ENCODE results near the gene PMPCB. TPM values are rescaled to one million over a fixed set of nuclear protein-coding genes. Genes with fewer than 3 reads are reported as not detected.

PMPCB gene
- total RNA-seq, 1 experiment from 2014 or later: 74.4 TPM

DNA sequence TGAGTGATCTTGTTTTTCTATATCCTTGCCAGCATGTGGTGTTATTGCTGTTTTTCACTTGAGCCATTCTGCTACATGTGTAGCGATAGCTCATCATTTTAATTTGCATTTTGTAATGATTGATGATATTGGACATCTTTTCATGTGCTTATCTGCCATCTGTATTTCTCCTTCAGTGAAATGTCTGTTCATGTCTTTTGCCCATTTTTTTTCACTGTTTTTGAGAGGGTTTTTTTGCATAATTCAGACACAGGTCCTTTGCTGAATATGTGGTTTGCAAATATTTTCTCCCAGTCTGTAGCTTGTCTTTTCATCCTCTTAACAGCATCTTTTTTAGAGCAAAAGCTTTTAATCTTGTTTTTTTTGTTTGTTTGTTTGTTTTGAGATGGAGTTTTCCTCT is 3.7 kb upstream of the PMPCB start:
- Mint-ChIP-seq H3K27ac (no peak overlapping the region), H3K4me1 (peaks cover 16% of the 10 kb centered on the region), H3K27me3 (ENCODE audit: low read depth) (peaks cover 24% of the 10 kb centered on the region), H3K36me3 (no peaks in the 10 kb centered on the region), H3K9me3 (peaks cover 7% of the 10 kb centered on the region), H3K4me3 (no peak overlapping the region)
- DNase-seq (ENCODE audit: low spot score): no peak
- TF ChIP-seq CREB1 (CRISPR knock-in tag; IDR thresholded peaks at IDR 0.05) (no peak), TEAD1 (CRISPR knock-in tag; IDR thresholded peaks at IDR 0.05) (no peak), PRRX2 (CRISPR knock-in tag; IDR thresholded peaks at IDR 0.05) (no peak), CREM (CRISPR knock-in tag; IDR thresholded peaks at IDR 0.05) (no peak), TP53 (CRISPR knock-in tag; IDR thresholded peaks at IDR 0.05) (no peak), SP1 (CRISPR knock-in tag; conservative IDR thresholded peaks at IDR 0.05) (no peak), ZNF317 (CRISPR knock-in tag; IDR thresholded peaks at IDR 0.05; ENCODE audit: borderline replicate concordance, low read depth) (no peak), ZNF121 (CRISPR knock-in tag; IDR thresholded peaks at IDR 0.05) (no peak), NFATC4 (CRISPR knock-in tag; IDR thresholded peaks at IDR 0.05) (no peak), NFYB (CRISPR knock-in tag; conservative IDR thresholded peaks at IDR 0.05; ENCODE audit: low read depth) (no peak), GTF2I (CRISPR knock-in tag; conservative IDR thresholded peaks at IDR 0.05) (no peak)
- TF ChIP-seq, protein P1, sequence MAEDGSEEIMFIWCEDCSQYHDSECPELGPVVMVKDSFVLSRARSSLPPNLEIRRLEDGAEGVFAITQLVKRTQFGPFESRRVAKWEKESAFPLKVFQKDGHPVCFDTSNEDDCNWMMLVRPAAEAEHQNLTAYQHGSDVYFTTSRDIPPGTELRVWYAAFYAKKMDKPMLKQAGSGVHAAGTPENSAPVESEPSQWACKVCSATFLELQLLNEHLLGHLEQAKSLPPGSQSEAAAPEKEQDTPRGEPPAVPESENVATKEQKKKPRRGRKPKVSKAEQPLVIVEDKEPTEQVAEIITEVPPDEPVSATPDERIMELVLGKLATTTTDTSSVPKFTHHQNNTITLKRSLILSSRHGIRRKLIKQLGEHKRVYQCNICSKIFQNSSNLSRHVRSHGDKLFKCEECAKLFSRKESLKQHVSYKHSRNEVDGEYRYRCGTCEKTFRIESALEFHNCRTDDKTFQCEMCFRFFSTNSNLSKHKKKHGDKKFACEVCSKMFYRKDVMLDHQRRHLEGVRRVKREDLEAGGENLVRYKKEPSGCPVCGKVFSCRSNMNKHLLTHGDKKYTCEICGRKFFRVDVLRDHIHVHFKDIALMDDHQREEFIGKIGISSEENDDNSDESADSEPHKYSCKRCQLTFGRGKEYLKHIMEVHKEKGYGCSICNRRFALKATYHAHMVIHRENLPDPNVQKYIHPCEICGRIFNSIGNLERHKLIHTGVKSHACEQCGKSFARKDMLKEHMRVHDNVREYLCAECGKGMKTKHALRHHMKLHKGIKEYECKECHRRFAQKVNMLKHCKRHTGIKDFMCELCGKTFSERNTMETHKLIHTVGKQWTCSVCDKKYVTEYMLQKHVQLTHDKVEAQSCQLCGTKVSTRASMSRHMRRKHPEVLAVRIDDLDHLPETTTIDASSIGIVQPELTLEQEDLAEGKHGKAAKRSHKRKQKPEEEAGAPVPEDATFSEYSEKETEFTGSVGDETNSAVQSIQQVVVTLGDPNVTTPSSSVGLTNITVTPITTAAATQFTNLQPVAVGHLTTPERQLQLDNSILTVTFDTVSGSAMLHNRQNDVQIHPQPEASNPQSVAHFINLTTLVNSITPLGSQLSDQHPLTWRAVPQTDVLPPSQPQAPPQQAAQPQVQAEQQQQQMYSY (CRISPR knock-in tag; IDR thresholded peaks at IDR 0.05): no peak
- TF ChIP-seq, protein P2, sequence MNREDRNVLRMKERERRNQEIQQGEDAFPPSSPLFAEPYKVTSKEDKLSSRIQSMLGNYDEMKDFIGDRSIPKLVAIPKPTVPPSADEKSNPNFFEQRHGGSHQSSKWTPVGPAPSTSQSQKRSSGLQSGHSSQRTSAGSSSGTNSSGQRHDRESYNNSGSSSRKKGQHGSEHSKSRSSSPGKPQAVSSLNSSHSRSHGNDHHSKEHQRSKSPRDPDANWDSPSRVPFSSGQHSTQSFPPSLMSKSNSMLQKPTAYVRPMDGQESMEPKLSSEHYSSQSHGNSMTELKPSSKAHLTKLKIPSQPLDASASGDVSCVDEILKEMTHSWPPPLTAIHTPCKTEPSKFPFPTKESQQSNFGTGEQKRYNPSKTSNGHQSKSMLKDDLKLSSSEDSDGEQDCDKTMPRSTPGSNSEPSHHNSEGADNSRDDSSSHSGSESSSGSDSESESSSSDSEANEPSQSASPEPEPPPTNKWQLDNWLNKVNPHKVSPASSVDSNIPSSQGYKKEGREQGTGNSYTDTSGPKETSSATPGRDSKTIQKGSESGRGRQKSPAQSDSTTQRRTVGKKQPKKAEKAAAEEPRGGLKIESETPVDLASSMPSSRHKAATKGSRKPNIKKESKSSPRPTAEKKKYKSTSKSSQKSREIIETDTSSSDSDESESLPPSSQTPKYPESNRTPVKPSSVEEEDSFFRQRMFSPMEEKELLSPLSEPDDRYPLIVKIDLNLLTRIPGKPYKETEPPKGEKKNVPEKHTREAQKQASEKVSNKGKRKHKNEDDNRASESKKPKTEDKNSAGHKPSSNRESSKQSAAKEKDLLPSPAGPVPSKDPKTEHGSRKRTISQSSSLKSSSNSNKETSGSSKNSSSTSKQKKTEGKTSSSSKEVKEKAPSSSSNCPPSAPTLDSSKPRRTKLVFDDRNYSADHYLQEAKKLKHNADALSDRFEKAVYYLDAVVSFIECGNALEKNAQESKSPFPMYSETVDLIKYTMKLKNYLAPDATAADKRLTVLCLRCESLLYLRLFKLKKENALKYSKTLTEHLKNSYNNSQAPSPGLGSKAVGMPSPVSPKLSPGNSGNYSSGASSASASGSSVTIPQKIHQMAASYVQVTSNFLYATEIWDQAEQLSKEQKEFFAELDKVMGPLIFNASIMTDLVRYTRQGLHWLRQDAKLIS (CRISPR knock-in tag; IDR thresholded peaks at IDR 0.05; ENCODE audit: borderline replicate concordance): no peak
- TF ChIP-seq, protein P3, sequence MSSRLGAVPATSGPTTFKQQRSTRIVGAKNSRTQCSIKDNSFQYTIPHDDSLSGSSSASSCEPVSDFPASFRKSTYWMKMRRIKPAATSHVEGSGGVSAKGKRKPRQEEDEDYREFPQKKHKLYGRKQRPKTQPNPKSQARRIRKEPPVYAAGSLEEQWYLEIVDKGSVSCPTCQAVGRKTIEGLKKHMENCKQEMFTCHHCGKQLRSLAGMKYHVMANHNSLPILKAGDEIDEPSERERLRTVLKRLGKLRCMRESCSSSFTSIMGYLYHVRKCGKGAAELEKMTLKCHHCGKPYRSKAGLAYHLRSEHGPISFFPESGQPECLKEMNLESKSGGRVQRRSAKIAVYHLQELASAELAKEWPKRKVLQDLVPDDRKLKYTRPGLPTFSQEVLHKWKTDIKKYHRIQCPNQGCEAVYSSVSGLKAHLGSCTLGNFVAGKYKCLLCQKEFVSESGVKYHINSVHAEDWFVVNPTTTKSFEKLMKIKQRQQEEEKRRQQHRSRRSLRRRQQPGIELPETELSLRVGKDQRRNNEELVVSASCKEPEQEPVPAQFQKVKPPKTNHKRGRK (CRISPR knock-in tag; IDR thresholded peaks at IDR 0.05; ENCODE audit: borderline replicate concordance): no peak
- TF ChIP-seq, protein P4, sequence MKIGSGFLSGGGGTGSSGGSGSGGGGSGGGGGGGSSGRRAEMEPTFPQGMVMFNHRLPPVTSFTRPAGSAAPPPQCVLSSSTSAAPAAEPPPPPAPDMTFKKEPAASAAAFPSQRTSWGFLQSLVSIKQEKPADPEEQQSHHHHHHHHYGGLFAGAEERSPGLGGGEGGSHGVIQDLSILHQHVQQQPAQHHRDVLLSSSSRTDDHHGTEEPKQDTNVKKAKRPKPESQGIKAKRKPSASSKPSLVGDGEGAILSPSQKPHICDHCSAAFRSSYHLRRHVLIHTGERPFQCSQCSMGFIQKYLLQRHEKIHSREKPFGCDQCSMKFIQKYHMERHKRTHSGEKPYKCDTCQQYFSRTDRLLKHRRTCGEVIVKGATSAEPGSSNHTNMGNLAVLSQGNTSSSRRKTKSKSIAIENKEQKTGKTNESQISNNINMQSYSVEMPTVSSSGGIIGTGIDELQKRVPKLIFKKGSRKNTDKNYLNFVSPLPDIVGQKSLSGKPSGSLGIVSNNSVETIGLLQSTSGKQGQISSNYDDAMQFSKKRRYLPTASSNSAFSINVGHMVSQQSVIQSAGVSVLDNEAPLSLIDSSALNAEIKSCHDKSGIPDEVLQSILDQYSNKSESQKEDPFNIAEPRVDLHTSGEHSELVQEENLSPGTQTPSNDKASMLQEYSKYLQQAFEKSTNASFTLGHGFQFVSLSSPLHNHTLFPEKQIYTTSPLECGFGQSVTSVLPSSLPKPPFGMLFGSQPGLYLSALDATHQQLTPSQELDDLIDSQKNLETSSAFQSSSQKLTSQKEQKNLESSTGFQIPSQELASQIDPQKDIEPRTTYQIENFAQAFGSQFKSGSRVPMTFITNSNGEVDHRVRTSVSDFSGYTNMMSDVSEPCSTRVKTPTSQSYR (CRISPR knock-in tag; IDR thresholded peaks at IDR 0.05): no peak
- TF ChIP-seq, protein P5, sequence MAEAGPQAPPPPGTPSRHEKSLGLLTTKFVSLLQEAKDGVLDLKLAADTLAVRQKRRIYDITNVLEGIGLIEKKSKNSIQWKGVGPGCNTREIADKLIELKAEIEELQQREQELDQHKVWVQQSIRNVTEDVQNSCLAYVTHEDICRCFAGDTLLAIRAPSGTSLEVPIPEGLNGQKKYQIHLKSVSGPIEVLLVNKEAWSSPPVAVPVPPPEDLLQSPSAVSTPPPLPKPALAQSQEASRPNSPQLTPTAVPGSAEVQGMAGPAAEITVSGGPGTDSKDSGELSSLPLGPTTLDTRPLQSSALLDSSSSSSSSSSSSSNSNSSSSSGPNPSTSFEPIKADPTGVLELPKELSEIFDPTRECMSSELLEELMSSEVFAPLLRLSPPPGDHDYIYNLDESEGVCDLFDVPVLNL (CRISPR knock-in tag; IDR thresholded peaks at IDR 0.05; ENCODE audit: borderline replicate concordance, low read depth): no peak
- TF ChIP-seq, protein P6, sequence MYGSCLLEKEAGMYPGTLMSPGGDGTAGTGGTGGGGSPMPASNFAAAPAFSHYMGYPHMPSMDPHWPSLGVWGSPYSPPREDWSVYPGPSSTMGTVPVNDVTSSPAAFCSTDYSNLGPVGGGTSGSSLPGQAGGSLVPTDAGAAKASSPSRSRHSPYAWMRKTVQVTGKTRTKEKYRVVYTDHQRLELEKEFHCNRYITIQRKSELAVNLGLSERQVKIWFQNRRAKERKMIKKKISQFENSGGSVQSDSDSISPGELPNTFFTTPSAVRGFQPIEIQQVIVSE (CRISPR knock-in tag; IDR thresholded peaks at IDR 0.05; ENCODE audit: borderline replicate concordance): no peak
- POLR2A ChIA-PET: interaction anchor here (1.7 kb wide), 1 partner anchor 20 kb away, joined by 4 read pairs; no protein-coding TSS in a partner anchor
- no peak for ATAC-seq
- CTCF ChIA-PET: no interaction called here
